LNCaP clone FGC (cell line): Measurements from ENCODE around the gene PITPNC1.

Experiments
- DNase-seq: peaks from one replicate; pipeline ENCODE4 v3.0.0-alpha.2; 2011; ENCODE audit warnings: low read depth
- H3K4me3 ChIP-seq: 2 replicates; pipeline ENCODE4 v1.5.1; 2011; ENCODE audit warnings: mild to moderate bottlenecking, low read depth, low read length, control low read depth
- TF ChIP-seq, protein P1 (sequence below): IDR thresholded peaks from 2 replicates; pipeline ENCODE4 v1.5.1; 2012; ENCODE audit warnings: mild to moderate bottlenecking; ENCODE audit not compliant: control insufficient read depth, insufficient read depth; ENCODE audit errors: extremely low read depth

Gene PITPNC1

DNA sequence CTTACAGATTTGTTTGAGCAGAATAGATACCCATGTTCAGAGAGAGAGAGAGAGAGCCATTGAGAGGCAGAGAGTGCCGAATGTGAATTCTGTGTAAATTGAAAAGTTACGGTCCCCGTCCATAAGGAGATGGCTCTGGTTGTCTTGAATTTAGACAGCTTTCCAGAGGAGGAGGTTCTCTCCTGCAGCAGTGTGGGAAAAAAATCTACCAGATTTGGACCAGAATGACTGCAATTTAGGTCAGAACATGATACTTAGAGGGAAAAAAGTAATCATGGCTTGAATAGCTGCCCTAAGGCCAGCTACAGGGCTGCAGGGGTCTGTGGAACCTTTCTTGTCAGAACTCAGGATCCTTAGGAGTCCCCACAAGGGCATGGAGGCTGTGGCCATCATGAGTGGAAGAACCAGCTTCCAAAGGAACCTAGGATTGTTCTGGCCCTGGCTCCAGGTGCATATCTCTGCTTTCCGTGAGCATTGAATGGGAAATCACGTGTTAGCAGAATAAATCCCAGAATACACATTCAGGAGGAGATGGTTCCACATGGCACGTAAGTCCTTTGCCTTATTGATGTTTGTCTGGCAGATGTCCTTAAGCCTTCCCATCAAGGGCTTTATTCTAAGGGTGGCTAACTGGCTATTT lies 13.0 kb downstream of the PITPNC1 start:
- no peak for DNase-seq
- TF ChIP-seq, protein P1, sequence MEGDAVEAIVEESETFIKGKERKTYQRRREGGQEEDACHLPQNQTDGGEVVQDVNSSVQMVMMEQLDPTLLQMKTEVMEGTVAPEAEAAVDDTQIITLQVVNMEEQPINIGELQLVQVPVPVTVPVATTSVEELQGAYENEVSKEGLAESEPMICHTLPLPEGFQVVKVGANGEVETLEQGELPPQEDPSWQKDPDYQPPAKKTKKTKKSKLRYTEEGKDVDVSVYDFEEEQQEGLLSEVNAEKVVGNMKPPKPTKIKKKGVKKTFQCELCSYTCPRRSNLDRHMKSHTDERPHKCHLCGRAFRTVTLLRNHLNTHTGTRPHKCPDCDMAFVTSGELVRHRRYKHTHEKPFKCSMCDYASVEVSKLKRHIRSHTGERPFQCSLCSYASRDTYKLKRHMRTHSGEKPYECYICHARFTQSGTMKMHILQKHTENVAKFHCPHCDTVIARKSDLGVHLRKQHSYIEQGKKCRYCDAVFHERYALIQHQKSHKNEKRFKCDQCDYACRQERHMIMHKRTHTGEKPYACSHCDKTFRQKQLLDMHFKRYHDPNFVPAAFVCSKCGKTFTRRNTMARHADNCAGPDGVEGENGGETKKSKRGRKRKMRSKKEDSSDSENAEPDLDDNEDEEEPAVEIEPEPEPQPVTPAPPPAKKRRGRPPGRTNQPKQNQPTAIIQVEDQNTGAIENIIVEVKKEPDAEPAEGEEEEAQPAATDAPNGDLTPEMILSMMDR = no peak

GRCh38 chr17:67390646-67391361 lies 13.7 kb downstream of the PITPNC1 start:
- TF ChIP-seq, protein P1 = no peak
- no peak for DNase-seq
- no peak overlapping the region for H3K4me3 ChIP-seq

More for the DNA sequence above, 13.0 kb downstream of the PITPNC1 start:
- no peak overlapping the region for H3K4me3 ChIP-seq

- no peak overlapping the region for H3K4me3 ChIP-seq
- no peak for DNase-seq
- TF ChIP-seq, protein P1 = no peak
Measured at GRCh38 chr17:67392111-67392510, 15.0 kb downstream of the PITPNC1 start.

GRCh38 chr17:67393809-67394397 lies 16.8 kb downstream of the PITPNC1 start:
- no peak overlapping the region for H3K4me3 ChIP-seq
- no peak for DNase-seq
- TF ChIP-seq, protein P1 = no peak

- TF ChIP-seq, protein P1 = no peak
Measured at GRCh38 chr17:67399676-67400075, 22.6 kb downstream of the PITPNC1 start.

GRCh38 chr17:67400193-67400592 lies 23.1 kb downstream of the PITPNC1 start:
- H3K4me3 ChIP-seq = no peak overlapping the region
- DNase-seq = no peak
- TF ChIP-seq, protein P1 = no peak

More at GRCh38 chr17:67399676-67400075, 22.6 kb downstream of the PITPNC1 start:
- no peak for DNase-seq
- no peak overlapping the region for H3K4me3 ChIP-seq

GRCh38 chr17:67401106-67401505 lies 24.0 kb downstream of the PITPNC1 start:
- no peak for DNase-seq
- TF ChIP-seq, protein P1 = no peak
- no peak overlapping the region for H3K4me3 ChIP-seq
